ENCODE measurements around the gene SCN10A. TPM values are rescaled to one million over a fixed set of nuclear protein-coding genes. Genes with fewer than 3 reads are reported as not detected.

Gene SCN10A
- total and polyA plus RNA-seq, 2 of the 13 experiments (the other 11 are each of a cell fraction or from before 2014, with no cell fraction given) = not detected

DNA sequence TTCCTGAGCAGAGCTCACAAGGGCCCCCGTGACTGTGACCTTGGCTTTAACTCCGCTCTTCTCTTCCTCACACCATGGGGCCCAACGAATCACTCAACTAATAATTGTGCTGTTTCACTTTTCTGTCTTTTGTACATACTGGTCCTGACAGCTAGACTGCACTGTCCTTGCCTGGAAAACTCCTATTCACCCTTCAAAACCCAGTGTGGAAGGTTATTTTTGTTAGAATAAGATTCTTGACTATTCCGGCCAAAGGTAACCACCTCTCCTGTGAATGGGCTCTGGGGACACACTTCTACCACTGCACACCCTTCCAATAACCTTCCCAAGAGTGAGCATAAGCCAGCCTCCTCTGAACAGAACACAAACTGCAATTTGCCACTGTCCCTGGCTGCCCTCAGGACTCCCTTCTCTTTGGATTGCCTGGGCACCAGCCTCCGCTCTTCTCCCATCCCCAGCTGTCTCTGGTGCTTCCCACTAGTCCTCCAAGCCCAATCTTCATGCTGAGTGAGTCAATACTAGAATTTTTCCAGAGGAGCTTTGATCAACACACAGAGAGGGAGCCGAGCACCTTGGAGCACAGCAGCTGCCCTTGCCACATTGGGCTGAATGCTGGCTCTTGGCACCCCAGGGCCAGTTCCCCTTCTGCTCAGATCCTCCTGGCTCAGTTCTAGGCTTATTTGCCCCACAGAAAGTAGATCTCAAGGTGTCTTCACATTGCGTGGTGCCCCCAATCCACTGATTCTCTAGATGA, 168.6 kb downstream of the SCN10A start (continued):
- TF ChIP-seq, protein P1, sequence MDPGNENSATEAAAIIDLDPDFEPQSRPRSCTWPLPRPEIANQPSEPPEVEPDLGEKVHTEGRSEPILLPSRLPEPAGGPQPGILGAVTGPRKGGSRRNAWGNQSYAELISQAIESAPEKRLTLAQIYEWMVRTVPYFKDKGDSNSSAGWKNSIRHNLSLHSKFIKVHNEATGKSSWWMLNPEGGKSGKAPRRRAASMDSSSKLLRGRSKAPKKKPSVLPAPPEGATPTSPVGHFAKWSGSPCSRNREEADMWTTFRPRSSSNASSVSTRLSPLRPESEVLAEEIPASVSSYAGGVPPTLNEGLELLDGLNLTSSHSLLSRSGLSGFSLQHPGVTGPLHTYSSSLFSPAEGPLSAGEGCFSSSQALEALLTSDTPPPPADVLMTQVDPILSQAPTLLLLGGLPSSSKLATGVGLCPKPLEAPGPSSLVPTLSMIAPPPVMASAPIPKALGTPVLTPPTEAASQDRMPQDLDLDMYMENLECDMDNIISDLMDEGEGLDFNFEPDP (CRISPR knock-in tag; conservative IDR thresholded peaks at IDR 0.05) = no peak
- TF ChIP-seq REPIN1 (CRISPR knock-in tag; IDR thresholded peaks at IDR 0.05; ENCODE audit: borderline replicate concordance, low read depth) (no peak), ZNF34 (CRISPR knock-in tag; IDR thresholded peaks at IDR 0.05; ENCODE audit: borderline replicate concordance) (no peak)

Other genes with a start within 250 kb of the SCN10A start
- not detected in 2 replicates for gene SCN5A, start 166.5 kb downstream of the SCN10A start, total RNA-seq (2016; rRNA removed; fragmentation: Illumina TruSeq; extraction: Trizol)
- 0.07 and 0.22 TPM in 2 replicates for gene SCN5A, start 166.5 kb downstream of the SCN10A start, polyA plus RNA-seq (2011; rRNA removed)
- gene SCN11A, start 235.7 kb upstream of the SCN10A start, total RNA-seq (2016; rRNA removed; fragmentation: Illumina TruSeq; extraction: Trizol) = 0.02 TPM in 1 of 2 replicates, not detected in the other
- 0.11 and 0.13 TPM in 2 replicates for gene SCN11A, start 235.7 kb upstream of the SCN10A start, polyA plus RNA-seq (2011; rRNA removed)
- 29.2 and 67.6 TPM in 2 replicates for gene WDR48, start 235.8 kb upstream of the SCN10A start, total RNA-seq (2016; rRNA removed; fragmentation: Illumina TruSeq; extraction: Trizol)
- 25.9 and 31.2 TPM in 2 replicates for gene WDR48, start 235.8 kb upstream of the SCN10A start, polyA plus RNA-seq (2011; rRNA removed)

Measured in HepG2 (cell line).